Heart right ventricle (tissue), 16 donors: ENCODE results near the gene FAM53A. TPM values are rescaled to one million over a fixed set of nuclear protein-coding genes. Genes with fewer than 3 reads are reported as not detected.

Experiments
- ATAC-seq, 8 donors: fragments of 200-7000 bp; cut with Tn5 transposase; one replicate each; pipeline ENCODE4 v1.9.1; 2020; ENCODE audit warnings: mild to moderate bottlenecking in 8 of 8, moderate library complexity in 8 of 8, moderate number of reproducible peaks in 1 of 8
- DNase-seq, 2 donors: peaks; one replicate each; pipeline ENCODE4 v3.0.0-alpha.2; 2020
- H3K27ac ChIP-seq, 10 donors: fragments of 200-600 bp; sonication (generic) in 2 of 10; one replicate each; pipeline versions ENCODE4 v1.5.0 to v1.8.0; 2020 to 2022; ENCODE audit warnings: mild to moderate bottlenecking in 3 of 10
- H3K27me3 ChIP-seq, 7 donors: fragments of 200-600 bp; one replicate each; pipeline ENCODE4 v1.8.0; 2021 to 2022; ENCODE audit warnings: mild to moderate bottlenecking in 2 of 7
- H3K36me3 ChIP-seq, 9 donors: fragments of 200-600 bp; sonication (generic) in 1 of 9; one replicate each; pipeline versions ENCODE4 v1.5.0 to v1.8.0; 2020 to 2022; ENCODE audit warnings: mild to moderate bottlenecking in 2 of 9
- H3K4me1 ChIP-seq, 9 donors: fragments of 200-600 bp; sonication (generic) in 1 of 9; one replicate each; pipeline versions ENCODE4 v1.5.0 to v1.8.0; 2020 to 2022; ENCODE audit warnings: mild to moderate bottlenecking in 4 of 9
- H3K4me3 ChIP-seq, 10 donors: fragments of 200-600 bp; sonication (generic) in 2 of 10; one replicate each; pipeline versions ENCODE4 v1.5.0 to v1.8.0; 2020 to 2022; ENCODE audit warnings: mild to moderate bottlenecking in 7 of 10, moderate library complexity in 2 of 10
- H3K9me3 ChIP-seq, 11 donors: fragments of 200-600 bp in 10 of 11; sonication (generic) in 2 of 11; one replicate each; pipeline versions ENCODE4 v1.5.0 to v1.8.0; 2013 to 2022; ENCODE audit warnings: mild to moderate bottlenecking in 2 of 11, control low read depth in 1 of 11, moderate library complexity in 1 of 11
- CTCF ChIP-seq, 9 donors: fragments of 200-600 bp; sonication (generic) in 2 of 9; IDR thresholded peaks; one replicate each; pipeline versions ENCODE4 v1.5.0 to v1.8.0; 2021 to 2022; ENCODE audit warnings: antibody characterized with exemption in 9 of 9, mild to moderate bottlenecking in 5 of 9, moderate library complexity in 1 of 9
- WGBS, 2 donors: extraction: QIAGEN DNeasy Blood & Tissue Kit; methylation state at CpG; one replicate each; pipeline ENCODE4 v1.1.7; 2013; ENCODE audit warnings: inconsistent platforms in 1 of 2; 5-methylcytosine and 5-hydroxymethylcytosine counted together
- intact Hi-C, 10 donors: fragments of 100-400 bp; cut with DNase I; formaldehyde crosslinking; loops; one replicate each; pipeline versions ENCODE4 v1.11.1 to v1.14.2; 2022
- long read RNA-seq, 3 donors: library from polyadenylated mRNA; unstranded; transcript quantifications; one replicate each; pipeline ENCODE4 v2.0.0, GENCODE V29; 2020 to 2021
- polyA plus RNA-seq, 2 donors: library from polyadenylated mRNA; stranded (reverse); fragments of 200-250 nt; gene quantifications; one replicate each; pipeline ENCODE4 v1.2.3, GENCODE V29; 2013
- total RNA-seq, 10 donors: library from RNA; stranded (reverse); fragmentation: NEBNext Ultra II Directional in 3 of 10; extraction: Animal tissue kit (Norgen Biotek cat#: 25700) in 3 of 10; gene quantifications; one replicate each; pipeline versions ENCODE4 v1.2.1 to v1.2.4, GENCODE V29; 2021 to 2023
- donor health status: Arrhythmogenic right ventricular cardiomyopathy.
- donor health status: ischemic (EF 13 %, LVEDD 7.1; RV severe dilation, severe dysfunction).
- donor health status: healthy with polysubstance abuse.
- donor health status: DM: no; HTN: yes; CAD: no.
- donor health status: DM: no; HTN: no; CAD: no.
- donor health status: ischemic (EF 25% LVEDD 6.9; RV normal size, moderate dysfunction).
- donor health status: ischemic (EF 25% LVEDD 5.7; RV mildly dilated, moderate dysfunction).
- donor health status: healthy.
- donor health status: DM: yes; HTN: yes; CAD: no.
- donor health status: Ischemic cardiomyopathy.
- donor health status: ischemic (EF 35%, LVEDD 5.7; RV mildly dilated, moderate dysfunction).
- donor health status: nonischemic (EF 11% LVEDD 7.7; RV severe dilation, severe dysfunction).
- donor health status: DM: yes; HTN: yes; CAD: no.
- donor health status: PGD.
- donor health status: ischemic (EF 29% LVEDD 5.4; RV normal size, mild dysfunction).
- donor health status: nonischemic (EF 23%, LVEDD 6.1; RV moderate dilation, normal function).

Gene FAM53A
- total RNA-seq (1 to 10 TPM in 3 of 10 donors, under 1 TPM in 7; 0.24 to 1.5 (median 0.70) TPM), polyA plus RNA-seq (under 1 TPM; 0.73 to 0.97 TPM)
- long read RNA-seq, donor 1, partial matches to known transcripts: 1 of 4 reads
- long read RNA-seq, donor 1, other reads (novel, unspliced or antisense): 2 of 4 reads
- long read RNA-seq, donor 2, partial matches to known transcripts: 1 of 4 reads
- long read RNA-seq, donor 2, other reads (novel, unspliced or antisense): 1 of 4 reads
- long read RNA-seq, donor 3: 0 reads

- ATAC-seq (peak; percentile 91 to 98 (median 94)), DNase-seq (peak; percentile 89 to 96)
- peaks cover 0 to 18% (median 8%) of the 10 kb centered on the region in 9 donors for H3K4me1 ChIP-seq
- H3K36me3 ChIP-seq: no peaks in the 10 kb centered on the region
- peak within 1 kb of the TSS; percentile 15 to 83 (median 64) for H3K27ac ChIP-seq
- TF ChIP-seq CTCF (IDR thresholded peaks at IDR 0.05): peak in 2 of 9 donors; percentile 7
- no peaks in the 10 kb centered on the region for H3K27me3 ChIP-seq
- WGBS, 2 donors: 1% methylated on average over 60 to 109 of the region's 118 CpGs
- H3K4me3 ChIP-seq: peak within 1 kb of the TSS; percentile 12 to 72 (median 66)
- no peaks in the 10 kb centered on the region for H3K9me3 ChIP-seq
- intact Hi-C loops: no loop called here
Measured at GRCh38 chr4:1683736-1684505, at the start of gene FAM53A. TSS of gene FAM53A (minus strand) at chr4:1684313. CDS start at chr4:1668741, 15,572 bp downstream.

GRCh38 chr4:1732911-1733310 is 48.8 kb upstream of the FAM53A start:
- DNase-seq (peak in 1 of 2 donors; percentile 1), ATAC-seq (no peak)
- Histone ChIP-seq H3K9me3 (peaks cover 0 to 13% (median 3%) of the 10 kb centered on the region in 11 donors), H3K27ac (no peak overlapping the region), H3K36me3 (peaks cover 0 to 98% (median 19%) of the 10 kb centered on the region in 9 donors), H3K27me3 (no peaks in the 10 kb centered on the region), H3K4me1 (peaks cover 2 to 25% (median 17%) of the 10 kb centered on the region in 9 donors), H3K4me3 (no peak overlapping the region)
- 94 to 95% methylated on average over 10 of the region's 10 CpGs for WGBS, 2 donors
- intact Hi-C loops: no loop called here
- no peak for TF ChIP-seq CTCF (IDR thresholded peaks at IDR 0.05)

- H3K27ac ChIP-seq: no peak overlapping the region
- no peak for DNase-seq
- no peak overlapping the region for H3K4me3 ChIP-seq
- H3K9me3 ChIP-seq: no peaks in the 10 kb centered on the region
- H3K36me3 ChIP-seq: peaks cover 0 to 92% (median 6%) of the 10 kb centered on the region in 9 donors
- intact Hi-C loops: no loop called here
- H3K27me3 ChIP-seq: no peaks in the 10 kb centered on the region
- peaks cover 8 to 43% (median 31%) of the 10 kb centered on the region in 9 donors for H3K4me1 ChIP-seq
- TF ChIP-seq CTCF (IDR thresholded peaks at IDR 0.05): no peak
- ATAC-seq: no peak
- 97% methylated on average over 10 of the region's 10 CpGs for WGBS, 2 donors
Measured at GRCh38 chr4:1731180-1731579, 47.1 kb upstream of the FAM53A start.

GRCh38 chr4:1730532-1731135 is 46.5 kb upstream of the FAM53A start:
- ATAC-seq: no peak
- Histone ChIP-seq H3K4me3 (no peak overlapping the region), H3K36me3 (peaks cover 0 to 92% (median 6%) of the 10 kb centered on the region in 9 donors), H3K27ac (no peak overlapping the region), H3K9me3 (no peaks in the 10 kb centered on the region), H3K4me1 (peaks cover 8 to 47% (median 34%) of the 10 kb centered on the region in 9 donors), H3K27me3 (no peaks in the 10 kb centered on the region)
- TF ChIP-seq CTCF (IDR thresholded peaks at IDR 0.05): no peak
- DNase-seq: no peak
- intact Hi-C loops: no loop called here
- 95% methylated on average over 16 of the region's 16 CpGs for WGBS, 2 donors
